H1 (cell line): Measurements from ENCODE around the gene WSCD2.

Source experiments
- CHD2 ChIP-seq: IDR thresholded peaks from 2 replicates; pipeline ENCODE4 v1.6.1; 2012; ENCODE audit warnings: low read length, improper control_type of control experiment
- FOSL1 ChIP-seq: IDR thresholded peaks from 2 replicates; pipeline ENCODE4 v1.6.1; 2011; ENCODE audit warnings: mild to moderate bottlenecking, low read depth, low read length, moderate library complexity; ENCODE audit not compliant: insufficient read depth
- HDAC6 ChIP-seq: IDR thresholded peaks from one replicate; pipeline ENCODE4 v1.7.1; 2012; ENCODE audit warnings: low read depth, mild to moderate bottlenecking, inconsistent platforms, low read length, moderate library complexity
- JUND ChIP-seq: IDR thresholded peaks from 2 replicates; pipeline ENCODE4 v1.6.1; 2011; ENCODE audit warnings: mild to moderate bottlenecking, improper control_type of control experiment, low read length
- MAFK ChIP-seq: IDR thresholded peaks from 2 replicates; pipeline ENCODE4 v1.6.1; 2012; ENCODE audit warnings: low read depth, mild to moderate bottlenecking, improper control_type of control experiment, low read length
- POLR2A ChIP-seq, 2 experiments: IDR thresholded peaks; 1 replicate in 1 of 2; 2 replicates in 1 of 2; pipeline ENCODE4 v1.6.1; 2011; ENCODE audit warnings: low read depth in 2 of 2, low read length in 2 of 2, mild to moderate bottlenecking in 2 of 2; ENCODE audit errors: control extremely low read depth in 1 of 2
- YY1 ChIP-seq: IDR thresholded peaks from 2 replicates; pipeline ENCODE4 v1.6.1; 2011; ENCODE audit warnings: low read depth, mild to moderate bottlenecking, low read length

DNA sequence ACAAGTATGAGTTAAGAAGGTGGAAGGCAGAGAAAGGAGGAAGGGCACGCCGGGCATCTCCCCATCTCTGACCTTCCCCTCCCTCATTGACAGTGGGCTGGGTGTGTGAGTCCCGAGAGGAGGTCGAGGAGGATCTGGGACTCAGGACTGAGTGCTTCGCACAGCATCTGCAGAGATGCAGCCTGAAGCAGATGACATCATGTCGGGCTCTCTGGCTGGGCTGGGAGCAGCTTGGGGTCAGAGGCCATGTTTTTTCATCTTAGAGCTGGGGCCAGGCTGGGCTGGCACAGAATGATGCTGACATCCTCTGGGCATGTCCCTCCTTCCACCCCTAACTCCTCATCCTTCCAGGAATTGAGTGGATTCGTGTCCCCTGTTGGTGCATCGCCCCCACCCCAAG is 166.6 kb downstream of the WSCD2 start:
- no peak for TF ChIP-seq HDAC6
- no peak for TF ChIP-seq POLR2A (IDR thresholded peaks at IDR 0.05; ENCODE audit: control extremely low read depth in 1 of 2, low read depth in 2 of 2, low read length in 2 of 2)
- no peak for TF ChIP-seq YY1
- TF ChIP-seq FOSL1 = no peak
- TF ChIP-seq JUND = no peak
- TF ChIP-seq CHD2 = no peak
- no peak for TF ChIP-seq MAFK
